ENCODE measurements around the gene CEP70. TPM values are rescaled to one million over a fixed set of nuclear protein-coding genes. Genes with fewer than 3 reads are reported as not detected.
"Not testable (repeated sequence)": the region's sequence is repeated elsewhere in the genome, so short reads cannot be mapped to it uniquely, and the experiment has no call there.

Gene CEP70
- total RNA-seq, 2 donors from 2014 or later = 31.6 to 45.4 TPM

DNA sequence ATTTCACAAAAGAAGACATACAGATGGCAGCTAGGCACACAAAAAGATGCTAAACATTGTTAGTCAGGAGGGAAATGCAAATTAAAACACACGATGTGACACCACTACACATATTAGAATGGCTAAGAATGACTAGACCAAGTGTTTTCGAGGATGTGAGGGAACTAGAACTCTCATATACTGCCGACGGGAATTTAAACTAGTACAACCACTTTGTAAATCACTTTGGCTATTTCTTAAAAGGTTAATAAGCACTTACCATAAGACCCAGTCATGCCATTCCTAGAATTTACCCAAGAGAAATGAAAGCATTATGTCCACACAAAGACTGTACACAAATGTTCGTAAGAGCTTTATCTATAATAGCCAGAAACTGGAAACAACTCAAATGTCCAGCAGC, 5.6 kb downstream of the CEP70 start:
- Histone ChIP-seq H3K4me3 (no peak overlapping the region), H3K27ac (no peak overlapping the region), H3K9me3 (no peaks in the 10 kb centered on the region)

DNA sequence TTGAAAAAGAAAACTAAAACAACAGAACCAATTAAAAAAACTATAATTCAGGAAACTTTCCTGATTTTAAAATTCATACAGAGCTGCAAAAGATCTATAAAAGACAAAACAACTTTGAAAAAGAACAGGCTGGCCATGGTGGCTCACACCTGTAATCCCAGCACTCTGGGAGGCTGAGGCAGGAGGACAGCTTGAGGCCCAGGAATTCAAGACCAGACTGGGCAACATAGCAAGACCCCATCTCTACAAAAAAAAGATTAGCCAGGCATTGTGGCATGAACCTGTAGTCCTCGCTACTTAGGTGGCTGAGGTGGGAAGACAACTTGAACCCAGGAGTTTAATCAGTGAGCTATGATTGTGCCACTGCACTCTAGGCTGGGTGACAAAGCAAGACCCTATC, 6.7 kb downstream of the CEP70 start:
- H3K27me3 ChIP-seq = no peaks in the 10 kb centered on the region
- no peaks in the 10 kb centered on the region for H3K36me3 ChIP-seq
- no peaks in the 10 kb centered on the region for H3K4me1 ChIP-seq
- H3K9me3 ChIP-seq = no peaks in the 10 kb centered on the region
- H3K9ac ChIP-seq (ENCODE audit: low read depth in 2 of 2, low read length in 2 of 2) = no peak overlapping the region
- H3K27ac ChIP-seq = no peak overlapping the region
- no peak overlapping the region for H3K4me3 ChIP-seq
- no peak for DNase-seq
- intact Hi-C loops (cut with DNase I) = no loop called here
- TF ChIP-seq, protein P1, sequence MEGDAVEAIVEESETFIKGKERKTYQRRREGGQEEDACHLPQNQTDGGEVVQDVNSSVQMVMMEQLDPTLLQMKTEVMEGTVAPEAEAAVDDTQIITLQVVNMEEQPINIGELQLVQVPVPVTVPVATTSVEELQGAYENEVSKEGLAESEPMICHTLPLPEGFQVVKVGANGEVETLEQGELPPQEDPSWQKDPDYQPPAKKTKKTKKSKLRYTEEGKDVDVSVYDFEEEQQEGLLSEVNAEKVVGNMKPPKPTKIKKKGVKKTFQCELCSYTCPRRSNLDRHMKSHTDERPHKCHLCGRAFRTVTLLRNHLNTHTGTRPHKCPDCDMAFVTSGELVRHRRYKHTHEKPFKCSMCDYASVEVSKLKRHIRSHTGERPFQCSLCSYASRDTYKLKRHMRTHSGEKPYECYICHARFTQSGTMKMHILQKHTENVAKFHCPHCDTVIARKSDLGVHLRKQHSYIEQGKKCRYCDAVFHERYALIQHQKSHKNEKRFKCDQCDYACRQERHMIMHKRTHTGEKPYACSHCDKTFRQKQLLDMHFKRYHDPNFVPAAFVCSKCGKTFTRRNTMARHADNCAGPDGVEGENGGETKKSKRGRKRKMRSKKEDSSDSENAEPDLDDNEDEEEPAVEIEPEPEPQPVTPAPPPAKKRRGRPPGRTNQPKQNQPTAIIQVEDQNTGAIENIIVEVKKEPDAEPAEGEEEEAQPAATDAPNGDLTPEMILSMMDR (IDR thresholded peaks at IDR 0.05) = no peak

More for the DNA sequence above, 5.6 kb downstream of the CEP70 start:
- no peak for DNase-seq
- intact Hi-C loops (cut with DNase I) = no loop called here
- Histone ChIP-seq H3K36me3 (no peaks in the 10 kb centered on the region), H3K4me1 (peaks cover 3% of the 10 kb centered on the region), H3K27me3 (no peaks in the 10 kb centered on the region), H3K9ac (ENCODE audit: low read depth in 2 of 2, low read length in 2 of 2) (no peak overlapping the region)
- TF ChIP-seq, protein P1 (IDR thresholded peaks at IDR 0.05) = no peak

GRCh38 chr3:138578961-138579574, 15.0 kb downstream of the CEP70 start:
- DNase-seq = no peak
- Histone ChIP-seq H3K36me3 (no peaks in the 10 kb centered on the region), H3K27ac (no peak overlapping the region), H3K4me1 (no peaks in the 10 kb centered on the region), H3K4me3 (no peak overlapping the region), H3K9me3 (no peaks in the 10 kb centered on the region), H3K27me3 (no peaks in the 10 kb centered on the region), H3K9ac (ENCODE audit: low read depth in 2 of 2, low read length in 2 of 2) (no peak overlapping the region)
- TF ChIP-seq, protein P1 (IDR thresholded peaks at IDR 0.05) = no peak
- intact Hi-C loops (cut with DNase I) = no loop called here

- TF ChIP-seq, protein P1 (IDR thresholded peaks at IDR 0.05) = no peak
- no peak overlapping the region for H3K4me3 ChIP-seq
- no peak overlapping the region for H3K27ac ChIP-seq
- H3K27me3 ChIP-seq = no peaks in the 10 kb centered on the region
- intact Hi-C loops (cut with DNase I) = no loop called here
- H3K36me3 ChIP-seq = no peaks in the 10 kb centered on the region
- no peaks in the 10 kb centered on the region for H3K4me1 ChIP-seq
- no peaks in the 10 kb centered on the region for H3K9me3 ChIP-seq
- no peak overlapping the region for H3K9ac ChIP-seq (ENCODE audit: low read depth in 2 of 2, low read length in 2 of 2)
- no peak for DNase-seq
Measured at GRCh38 chr3:138578141-138578540, 15.9 kb downstream of the CEP70 start.

- intact Hi-C loops (cut with DNase I) = no loop called here
- no peak overlapping the region for H3K27ac ChIP-seq
Measured at GRCh38 chr3:138573138-138573537, 20.9 kb downstream of the CEP70 start.

DNA sequence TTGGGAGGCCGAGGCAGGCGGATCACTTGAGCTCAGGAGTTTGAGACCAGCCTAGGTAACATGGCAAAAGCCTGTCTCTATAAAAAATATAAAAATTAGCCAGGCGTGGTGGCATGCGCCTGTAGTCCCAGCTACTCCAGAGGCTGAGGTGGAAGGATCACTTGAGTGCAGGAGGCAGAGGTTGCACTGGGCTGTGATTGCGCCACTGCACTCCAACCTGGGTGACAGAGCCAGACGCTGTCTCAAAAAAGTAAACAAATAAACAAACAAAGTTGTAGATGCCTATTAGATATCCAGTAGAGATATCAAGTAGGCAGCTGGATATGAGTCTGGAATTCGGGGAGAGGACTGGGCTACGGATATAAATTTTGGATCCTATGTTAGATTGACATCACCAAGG, 24.4 kb downstream of the CEP70 start:
- H3K36me3 ChIP-seq; intact Hi-C loops (cut with DNase I); H3K9me3 ChIP-seq; H3K4me3 ChIP-seq; H3K27ac ChIP-seq; H3K27me3 ChIP-seq; H3K9ac ChIP-seq (ENCODE audit: low read depth in 2 of 2, low read length in 2 of 2); DNase-seq; H3K4me1 ChIP-seq: not testable (repeated sequence)

More at GRCh38 chr3:138573138-138573537, 20.9 kb downstream of the CEP70 start:
- TF ChIP-seq, protein P1 (IDR thresholded peaks at IDR 0.05) = no peak
- no peaks in the 10 kb centered on the region for H3K27me3 ChIP-seq
- no peak overlapping the region for H3K4me3 ChIP-seq
- DNase-seq = no peak
- H3K9me3 ChIP-seq = no peaks in the 10 kb centered on the region
- no peaks in the 10 kb centered on the region for H3K4me1 ChIP-seq
- no peaks in the 10 kb centered on the region for H3K36me3 ChIP-seq
- H3K9ac ChIP-seq (ENCODE audit: low read depth in 2 of 2, low read length in 2 of 2) = no peak overlapping the region

Data from colonic mucosa (tissue), 4 donors.